Progenitor cell of endocrine pancreas (in vitro differentiated cells): ENCODE results near the gene REG3G. TPM values are rescaled to one million over a fixed set of nuclear protein-coding genes. Genes with fewer than 3 reads are reported as not detected.
A peak's percentile ranks its signal among the peaks of the same experiment; 100 is the strongest.

Experiments
- DNase-seq: peaks from one replicate; pipeline ENCODE4 v3.0.0; 2021; ENCODE audit warnings: low spot score; ENCODE audit not compliant: unreplicated experiment
- H3K27ac Mint-ChIP-seq: 2 replicates; pipeline ENCODE4 v1.8.0; 2021; ENCODE audit warnings: mild to moderate bottlenecking, moderate library complexity, mixed read lengths
- H3K27me3 Mint-ChIP-seq: 2 replicates; pipeline ENCODE4 v1.8.0; 2021; ENCODE audit warnings: mixed read lengths
- H3K36me3 Mint-ChIP-seq: 2 replicates; pipeline ENCODE4 v1.8.0; 2022; ENCODE audit warnings: mixed read lengths; ENCODE audit not compliant: insufficient read depth
- H3K4me1 Mint-ChIP-seq: 2 replicates; pipeline ENCODE4 v1.8.0; 2021; ENCODE audit warnings: low read depth, mixed read lengths
- H3K4me3 Mint-ChIP-seq: 2 replicates; pipeline ENCODE4 v1.8.0; 2021; ENCODE audit warnings: low read depth, mild to moderate bottlenecking, moderate library complexity, mixed read lengths
- H3K9me3 Mint-ChIP-seq: 2 replicates; pipeline ENCODE4 v1.8.0; 2021; ENCODE audit warnings: low read depth, mixed read lengths
- total RNA-seq: library from RNA; stranded (reverse); gene quantifications from 2 replicates; pipeline ENCODE4 v1.2.1, GENCODE V29; 2021
- TF ChIP-seq, protein P1 (sequence below): fragments of 200-600 bp; sonication (generic); IDR thresholded peaks from one replicate; pipeline ENCODE4 v1.5.0; 2021; ENCODE audit warnings: antibody characterized with exemption, mild to moderate bottlenecking; ENCODE audit not compliant: unreplicated experiment

Gene REG3G
- total RNA-seq, 1 donor from 2014 or later = not detected

DNA sequence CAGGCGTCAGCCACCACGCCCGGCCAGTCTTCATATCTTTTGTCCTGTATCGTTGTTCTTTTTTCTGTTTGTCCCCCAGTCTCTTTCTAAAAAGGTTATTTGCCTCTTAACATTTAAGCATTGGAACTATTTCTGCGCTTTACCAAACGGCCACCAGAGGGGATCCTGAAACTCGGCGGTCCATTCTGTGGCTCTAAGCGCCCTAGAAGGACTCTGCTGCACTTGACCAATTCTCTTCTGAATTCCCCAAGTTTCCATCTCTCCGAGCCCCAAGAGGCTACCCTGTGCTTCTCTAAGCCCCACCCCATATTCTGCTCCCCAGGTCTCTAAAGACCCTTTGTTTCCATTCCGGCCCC lies 33.1 kb upstream of the REG3G start:
- DNase-seq = peak; percentile 17
- Mint-ChIP-seq H3K27me3 (peaks cover 36% of the 10 kb centered on the region), H3K36me3 (no peaks in the 10 kb centered on the region), H3K4me3 (peak overlapping the region; percentile 78), H3K4me1 (peaks cover 10% of the 10 kb centered on the region), H3K27ac (peak overlapping the region; percentile 69), H3K9me3 (no peaks in the 10 kb centered on the region)
- TF ChIP-seq, protein P1, sequence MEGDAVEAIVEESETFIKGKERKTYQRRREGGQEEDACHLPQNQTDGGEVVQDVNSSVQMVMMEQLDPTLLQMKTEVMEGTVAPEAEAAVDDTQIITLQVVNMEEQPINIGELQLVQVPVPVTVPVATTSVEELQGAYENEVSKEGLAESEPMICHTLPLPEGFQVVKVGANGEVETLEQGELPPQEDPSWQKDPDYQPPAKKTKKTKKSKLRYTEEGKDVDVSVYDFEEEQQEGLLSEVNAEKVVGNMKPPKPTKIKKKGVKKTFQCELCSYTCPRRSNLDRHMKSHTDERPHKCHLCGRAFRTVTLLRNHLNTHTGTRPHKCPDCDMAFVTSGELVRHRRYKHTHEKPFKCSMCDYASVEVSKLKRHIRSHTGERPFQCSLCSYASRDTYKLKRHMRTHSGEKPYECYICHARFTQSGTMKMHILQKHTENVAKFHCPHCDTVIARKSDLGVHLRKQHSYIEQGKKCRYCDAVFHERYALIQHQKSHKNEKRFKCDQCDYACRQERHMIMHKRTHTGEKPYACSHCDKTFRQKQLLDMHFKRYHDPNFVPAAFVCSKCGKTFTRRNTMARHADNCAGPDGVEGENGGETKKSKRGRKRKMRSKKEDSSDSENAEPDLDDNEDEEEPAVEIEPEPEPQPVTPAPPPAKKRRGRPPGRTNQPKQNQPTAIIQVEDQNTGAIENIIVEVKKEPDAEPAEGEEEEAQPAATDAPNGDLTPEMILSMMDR = peak; percentile 74

DNA sequence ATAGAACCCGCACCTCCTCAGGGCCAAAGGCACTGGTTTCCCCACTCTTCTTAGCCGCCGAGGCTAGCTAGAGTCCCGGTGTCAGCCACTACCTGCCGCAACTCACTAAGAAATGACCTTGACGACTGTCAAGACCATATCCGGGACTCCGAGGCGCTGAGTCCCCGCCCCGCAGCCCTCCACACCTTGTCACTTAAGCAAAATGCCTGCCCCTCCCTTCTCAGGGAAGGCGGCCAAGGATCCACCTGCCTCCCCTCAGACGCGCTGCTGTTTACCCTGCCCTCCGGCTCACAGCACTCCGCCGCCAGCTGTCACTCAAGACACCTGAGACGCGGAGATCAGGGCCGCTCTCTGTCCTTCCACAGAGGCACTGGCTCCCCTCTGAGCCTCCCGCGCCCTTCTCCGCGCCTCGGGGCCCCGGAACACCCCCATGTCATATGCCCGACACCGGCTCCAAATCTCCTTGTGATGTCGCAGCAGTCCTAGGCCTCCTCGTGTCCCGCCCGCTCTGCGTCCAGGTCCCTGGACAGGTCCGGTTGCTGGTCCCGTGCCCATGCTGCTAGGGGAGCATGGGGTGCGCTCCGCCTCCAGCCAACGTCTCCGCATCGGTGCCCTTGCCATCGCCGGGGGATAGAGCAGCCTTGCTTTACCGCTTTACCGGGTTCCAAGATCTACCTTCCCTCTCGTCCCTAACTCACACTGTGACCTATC lies 32.5 kb upstream of the REG3G start:
- peak overlapping the region; percentile 78 for H3K4me3 Mint-ChIP-seq
- TF ChIP-seq, protein P1 = no peak
- DNase-seq = peak; percentile 22
- peaks cover 39% of the 10 kb centered on the region for H3K27me3 Mint-ChIP-seq
- H3K36me3 Mint-ChIP-seq = no peaks in the 10 kb centered on the region
- no peaks in the 10 kb centered on the region for H3K9me3 Mint-ChIP-seq
- peak overlapping the region; percentile 69 for H3K27ac Mint-ChIP-seq
- peaks cover 10% of the 10 kb centered on the region for H3K4me1 Mint-ChIP-seq

DNA sequence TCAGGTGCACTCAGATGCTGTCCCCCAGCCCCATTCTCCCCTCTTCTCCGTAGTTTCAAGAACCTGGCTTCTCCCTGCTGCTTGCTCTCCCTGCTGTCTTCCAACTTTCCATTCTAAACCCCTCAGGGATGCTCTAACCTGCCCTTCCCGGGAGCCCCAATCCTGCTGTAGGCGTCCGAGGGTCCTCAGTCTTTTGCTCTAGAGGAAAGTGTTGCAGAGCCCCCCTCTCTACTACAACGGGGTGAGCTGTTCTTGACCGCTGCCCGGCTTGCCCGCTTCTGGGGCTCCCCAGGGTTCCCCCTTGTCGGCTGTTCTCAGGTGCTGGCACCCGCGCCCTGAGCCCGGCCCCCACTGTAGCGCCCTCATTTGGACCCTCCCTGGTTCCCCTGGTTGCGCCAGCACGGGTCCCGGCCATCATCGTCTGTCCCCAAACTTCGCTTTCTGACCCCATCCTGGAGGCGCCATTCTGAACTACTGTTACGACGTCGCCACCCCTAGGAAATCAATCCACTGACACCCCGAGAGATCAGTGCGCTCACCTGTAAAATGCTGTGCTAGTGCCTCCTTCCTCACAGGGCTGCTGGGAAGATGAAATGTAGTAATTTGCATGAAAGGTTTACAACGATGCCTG lies 31.9 kb upstream of the REG3G start:
- peaks cover 45% of the 10 kb centered on the region for H3K27me3 Mint-ChIP-seq
- no peak overlapping the region for H3K27ac Mint-ChIP-seq
- H3K4me3 Mint-ChIP-seq = peak overlapping the region; percentile 78
- peaks cover 10% of the 10 kb centered on the region for H3K4me1 Mint-ChIP-seq
- TF ChIP-seq, protein P1 = no peak
- DNase-seq = no peak
- no peaks in the 10 kb centered on the region for H3K36me3 Mint-ChIP-seq
- no peaks in the 10 kb centered on the region for H3K9me3 Mint-ChIP-seq

DNA sequence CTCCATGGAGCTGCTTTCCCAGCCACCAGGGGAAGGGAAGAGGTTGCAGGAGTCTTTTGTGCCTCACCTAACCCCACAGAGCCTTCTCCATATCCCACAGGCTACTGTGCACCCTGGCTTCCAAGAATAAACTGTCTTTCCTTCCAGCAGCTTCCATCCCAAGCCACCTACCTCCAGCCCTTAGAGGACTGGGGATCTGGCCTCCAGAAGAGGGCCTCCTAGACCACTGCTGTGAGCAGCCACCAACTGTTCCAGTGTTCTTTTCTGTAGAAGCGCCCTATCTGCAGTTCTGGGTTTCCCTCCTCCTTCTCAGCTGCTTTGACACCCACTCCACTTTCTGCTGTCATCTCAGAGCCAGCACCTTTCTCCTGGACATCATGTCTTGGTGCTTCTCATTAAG lies 30.7 kb upstream of the REG3G start:
- H3K36me3 Mint-ChIP-seq = no peaks in the 10 kb centered on the region
- DNase-seq = no peak
- peaks cover 46% of the 10 kb centered on the region for H3K27me3 Mint-ChIP-seq
- TF ChIP-seq, protein P1 = no peak
- H3K27ac Mint-ChIP-seq = no peak overlapping the region
- H3K9me3 Mint-ChIP-seq = no peaks in the 10 kb centered on the region
- no peak overlapping the region for H3K4me3 Mint-ChIP-seq
- H3K4me1 Mint-ChIP-seq = peaks cover 10% of the 10 kb centered on the region

DNA sequence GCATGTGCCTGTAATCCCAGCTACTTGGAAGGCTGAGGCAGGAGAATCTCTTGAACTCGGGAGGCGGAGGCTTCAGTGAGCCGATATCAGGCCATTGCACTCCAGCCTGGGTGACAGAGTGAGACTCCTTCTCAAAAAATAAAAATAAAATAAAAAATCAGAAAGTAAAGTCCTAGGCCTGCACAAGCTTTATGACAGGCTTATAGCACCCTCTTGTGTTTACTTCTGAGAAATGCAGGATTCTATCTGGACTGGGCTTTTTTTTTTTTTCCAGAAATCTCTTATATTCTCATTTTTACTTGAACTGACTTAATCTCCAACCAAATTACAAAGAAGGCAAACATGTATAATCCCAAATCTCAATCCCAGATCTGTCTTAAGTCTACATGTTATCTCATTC lies 26.1 kb upstream of the REG3G start:
- H3K27ac Mint-ChIP-seq = no peak overlapping the region
- H3K36me3 Mint-ChIP-seq = no peaks in the 10 kb centered on the region
- no peaks in the 10 kb centered on the region for H3K9me3 Mint-ChIP-seq
- peaks cover 27% of the 10 kb centered on the region for H3K27me3 Mint-ChIP-seq
- H3K4me3 Mint-ChIP-seq = no peak overlapping the region
- peaks cover 2% of the 10 kb centered on the region for H3K4me1 Mint-ChIP-seq
- TF ChIP-seq, protein P1 = peak; percentile 67
- DNase-seq = no peak
